ENCODE data around the gene KLHL7. TPM values are rescaled to one million over a fixed set of nuclear protein-coding genes. Genes with fewer than 3 reads are reported as not detected.

Gene KLHL7
- total and polyA plus RNA-seq, 2 donors (not counting 3 experiments of a cell fraction or from before 2014, with no cell fraction given), result 21.3 to 32.1 TPM

- no peak overlapping the region for H3K4me2 ChIP-seq (ENCODE audit: insufficient read depth, low read length)
- intact Hi-C loops (cut with micrococcal nuclease), result no loop called here
- DNase-seq (ENCODE audit: low read depth, low spot score), result no peak
- H4K20me1 ChIP-seq (replicated peaks; ENCODE audit: control insufficient read depth, extremely low read depth, insufficient read depth, low read length), result no peaks in the 10 kb centered on the region
- no peak for FAIRE-seq
- BruUV-seq (replicated peaks), result no TSS peak
- H3K9me3 ChIP-seq (replicated peaks; ENCODE audit: control insufficient read depth, insufficient read depth, low read length), result no peaks in the 10 kb centered on the region
- peaks cover 1 to 2% of the 10 kb centered on the region in 2 experiments for H3K36me3 ChIP-seq (ENCODE audit: control insufficient read depth in 2 of 2, extremely low read depth in 1 of 2, insufficient read depth in 2 of 2, low read length in 2 of 2)
- no peak overlapping the region for H3K27ac ChIP-seq (ENCODE audit: insufficient read depth, low read depth, low read length)
- no peak for TF ChIP-seq CTCF (IDR thresholded peaks at IDR 0.05; ENCODE audit: extremely low read depth in 1 of 2, insufficient read depth in 1 of 2, low read depth in 1 of 2, low read length in 2 of 2)
- TF ChIP-seq MYC (IDR thresholded peaks at IDR 0.05; ENCODE audit: low read depth, low read length), result no peak
- no peak for TF ChIP-seq POLR2AphosphoS5 (IDR thresholded peaks at IDR 0.05; ENCODE audit: insufficient read depth, low read depth, low read length)
- TF ChIP-seq POLR2A (IDR thresholded peaks at IDR 0.05; ENCODE audit: low read depth, low read length), result no peak
- no peak for TF ChIP-seq EZH2 (IDR thresholded peaks at IDR 0.05; ENCODE audit: borderline replicate concordance, low read depth, low read length, severe bottlenecking)
- no peak for TF ChIP-seq FOS (IDR thresholded peaks at IDR 0.05; ENCODE audit: borderline replicate concordance, insufficient read depth, low read length)
- ChIA-PET POLR2A (no interaction called here), CTCF (no interaction called here)
- no peak overlapping the region for H2AFZ ChIP-seq (ENCODE audit: low read depth, low read length)
- no peaks in the 10 kb centered on the region for H3K4me1 ChIP-seq (ENCODE audit: control insufficient read depth, extremely low read depth, insufficient read depth, low read length)
- no peak overlapping the region for H3K4me3 ChIP-seq (replicated peaks in 1 of 3; ENCODE audit: insufficient read depth in 1 of 3, low read depth in 1 of 3, low read length in 3 of 3)
- no peaks in the 10 kb centered on the region for H3K9me1 ChIP-seq (replicated peaks; ENCODE audit: control insufficient read depth, extremely low read depth, insufficient read depth, low read length)
- no peaks in the 10 kb centered on the region for H3K27me3 ChIP-seq (ENCODE audit: control insufficient read depth in 2 of 2, insufficient read depth in 2 of 2, low read length in 2 of 2)
- H3K9ac ChIP-seq (replicated peaks; ENCODE audit: extremely low read depth, insufficient read depth, low read length), result no peak overlapping the region
- dilution Hi-C loops (cut with MboI; ENCODE audit: extremely low pct_ligation_motif_present, low sequenced_read_pairs), result no loop called here
- peaks cover 7% of the 10 kb centered on the region for H3K79me2 ChIP-seq (ENCODE audit: control insufficient read depth, insufficient read depth, low read length)
These were observed 15.6 kb downstream of the KLHL7 start for GRCh38 chr7:23121165-23121564.

DNA sequence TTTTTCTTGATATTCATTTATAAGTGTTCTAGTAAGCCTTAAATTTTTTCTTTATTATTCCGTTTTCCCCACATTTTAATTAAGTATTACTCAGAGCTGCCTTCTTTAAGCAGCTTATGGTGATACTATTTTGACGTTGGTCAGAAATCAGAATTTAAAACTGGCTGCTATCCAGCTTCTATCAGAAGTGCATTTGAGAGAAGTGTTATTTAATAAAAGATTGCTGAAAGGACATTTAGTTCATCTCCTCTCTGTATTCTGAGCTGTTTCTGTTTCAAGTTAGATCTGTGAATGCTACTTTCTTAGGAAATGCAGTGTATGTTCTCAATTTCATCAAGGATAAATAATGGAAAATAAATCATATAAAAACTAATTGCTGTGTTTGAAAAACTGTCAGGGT, 17.4 kb downstream of the KLHL7 start:
- ChIA-PET POLR2A (no interaction called here), CTCF (interaction anchor here (0.7 to 2.0 kb wide), 2 partner anchors 9 to 37 kb away, joined by 4 to 9 read pairs; no protein-coding TSS in a partner anchor)
- Histone ChIP-seq H3K4me2 (ENCODE audit: insufficient read depth, low read length) (no peak overlapping the region), H4K20me1 (replicated peaks; ENCODE audit: control insufficient read depth, extremely low read depth, insufficient read depth, low read length) (no peaks in the 10 kb centered on the region), H3K9ac (replicated peaks; ENCODE audit: extremely low read depth, insufficient read depth, low read length) (no peak overlapping the region), H2AFZ (ENCODE audit: low read depth, low read length) (no peak overlapping the region), H3K9me1 (replicated peaks; ENCODE audit: control insufficient read depth, extremely low read depth, insufficient read depth, low read length) (no peaks in the 10 kb centered on the region), H3K4me1 (ENCODE audit: control insufficient read depth, extremely low read depth, insufficient read depth, low read length) (no peaks in the 10 kb centered on the region), H3K27me3 (ENCODE audit: control insufficient read depth in 2 of 2, insufficient read depth in 2 of 2, low read length in 2 of 2) (no peaks in the 10 kb centered on the region), H3K9me3 (replicated peaks; ENCODE audit: control insufficient read depth, insufficient read depth, low read length) (no peaks in the 10 kb centered on the region), H3K4me3 (replicated peaks in 1 of 3; ENCODE audit: insufficient read depth in 1 of 3, low read depth in 1 of 3, low read length in 3 of 3) (no peak overlapping the region), H3K36me3 (ENCODE audit: control insufficient read depth in 2 of 2, extremely low read depth in 1 of 2, insufficient read depth in 2 of 2, low read length in 2 of 2) (peaks cover 6% of the 10 kb centered on the region in 2 experiments), H3K27ac (ENCODE audit: insufficient read depth, low read depth, low read length) (no peak overlapping the region), H3K79me2 (ENCODE audit: control insufficient read depth, insufficient read depth, low read length) (peaks cover 3% of the 10 kb centered on the region)
- FAIRE-seq (peak; percentile 12), DNase-seq (ENCODE audit: low read depth, low spot score) (no peak)
- BruUV-seq (replicated peaks), result no TSS peak
- intact Hi-C loops (cut with micrococcal nuclease), result no loop called here
- TF ChIP-seq FOS (IDR thresholded peaks at IDR 0.05; ENCODE audit: borderline replicate concordance, insufficient read depth, low read length) (no peak), POLR2A (IDR thresholded peaks at IDR 0.05; ENCODE audit: low read depth, low read length) (no peak), EZH2 (IDR thresholded peaks at IDR 0.05; ENCODE audit: borderline replicate concordance, low read depth, low read length, severe bottlenecking) (no peak), GATA2 (IDR thresholded peaks at IDR 0.05; ENCODE audit: insufficient read depth, insufficient read length, low read depth, low read length) (no peak)
- dilution Hi-C loops (cut with MboI; ENCODE audit: extremely low pct_ligation_motif_present, low sequenced_read_pairs), result no loop called here
